K562 (cell line): Measurements from ENCODE around the gene CLHC1. TPM values are rescaled to one million over a fixed set of nuclear protein-coding genes. Genes with fewer than 3 reads are reported as not detected.

Experiments
- CBFA2T3 ChIP-seq: fragments of 450-650 bp; IDR thresholded peaks from 2 replicates; pipeline ENCODE4 v1.6.1; 2017
- DIDO1 ChIP-seq: fragments of 450-650 bp; IDR thresholded peaks from 2 replicates; pipeline ENCODE4 v1.6.1; 2016; ENCODE audit warnings: low read depth, missing biosample characterization, missing genetic modification characterization
- HCFC1 ChIP-seq: IDR thresholded peaks from 2 replicates; pipeline ENCODE4 v1.6.1; 2012; ENCODE audit warnings: low read depth, low read length, improper control_type of control experiment
- HDAC1 ChIP-seq, 2 experiments: fragments of 450-650 bp; IDR thresholded peaks; 2 replicates each; pipeline ENCODE4 v1.6.1; 2016 to 2017; ENCODE audit warnings: inconsistent platforms in 1 of 2, mild to moderate bottlenecking in 1 of 2, moderate library complexity in 1 of 2
- KDM4B ChIP-seq, 2 experiments: fragments of 450-650 bp in 1 of 2; sonication (generic) in 1 of 2; IDR thresholded peaks; 2 replicates each; pipeline ENCODE4 v1.6.1; 2016 to 2017; ENCODE audit warnings: borderline replicate concordance in 2 of 2, antibody characterized with exemption in 1 of 2, low read depth in 1 of 2, mild to moderate bottlenecking in 1 of 2
- KLF13 ChIP-seq: fragments of 450-650 bp; IDR thresholded peaks from 2 replicates; pipeline ENCODE4 v1.6.1; 2016; ENCODE audit warnings: missing genetic modification characterization, low read depth, mild to moderate bottlenecking, missing compliant biosample characterization, moderate library complexity, borderline replicate concordance
- NR2F6 ChIP-seq: fragments of 450-650 bp; formaldehyde crosslinking; IDR thresholded peaks from 2 replicates; pipeline ENCODE4 v1.4.0; 2020; ENCODE audit warnings: mild to moderate bottlenecking
- RBBP5 ChIP-seq: fragments of 200-600 bp; sonication (generic); IDR thresholded peaks from 2 replicates; pipeline ENCODE4 v1.6.1; 2012; ENCODE audit warnings: borderline replicate concordance, mild to moderate bottlenecking, low read length, control low read depth, inconsistent platforms; ENCODE audit not compliant: insufficient read depth, poor library complexity, severe bottlenecking
- RBM39 ChIP-seq: fragments of 200-400 bp; formaldehyde crosslinking; optimal IDR thresholded peaks from 2 replicates; pipeline ENCODE3; 2018; ENCODE audit warnings: low read depth, low read length
- SMAD3 ChIP-seq: fragments of 450-650 bp; formaldehyde crosslinking; conservative IDR thresholded peaks from 2 replicates; pipeline ENCODE4 v1.4.0; 2020; ENCODE audit warnings: mild to moderate bottlenecking
- SMAD4 ChIP-seq: fragments of 250-450 bp; sonication (Bioruptor Pico); conservative IDR thresholded peaks from 2 replicates; pipeline ENCODE4 v1.8.0; 2021; ENCODE audit warnings: inconsistent platforms, mild to moderate bottlenecking, moderate library complexity
- TEAD2 ChIP-seq: fragments of 450-650 bp; IDR thresholded peaks from 2 replicates; pipeline ENCODE4 v1.6.1; 2016; ENCODE audit warnings: missing genetic modification characterization, control low read depth, missing compliant biosample characterization
- WHSC1 ChIP-seq: IDR thresholded peaks from one replicate; pipeline ENCODE4 v1.6.1; 2012; ENCODE audit warnings: low read length, control low read depth, inconsistent platforms
- ZFP36 ChIP-seq: fragments of 150-350 bp; IDR thresholded peaks from 2 replicates; pipeline ENCODE4 v1.6.1; 2018; ENCODE audit warnings: low read length, low read depth; ENCODE audit not compliant: partially characterized antibody
- ZNF121 ChIP-seq: sonication (generic); formaldehyde crosslinking; conservative IDR thresholded peaks from 2 replicates; pipeline ENCODE4 v1.8.0; 2022; ENCODE audit warnings: missing genetic modification reagents
- ZNF197 ChIP-seq: fragments of 200-800 bp; sonication (Bioruptor generic); IDR thresholded peaks from 2 replicates; pipeline ENCODE4 v1.6.1; 2016; ENCODE audit warnings: low read depth, missing genetic modification characterization, missing compliant biosample characterization
- ZNF280A ChIP-seq: fragments of 450-650 bp; IDR thresholded peaks from 2 replicates; pipeline ENCODE4 v1.6.1; 2018; ENCODE audit warnings: mild to moderate bottlenecking, low read depth; ENCODE audit not compliant: partially characterized antibody
- polyA plus RNA-seq, 8 experiments: library from polyadenylated mRNA; depleted of rRNA in 4 of 8; stranded (reverse) in 5 of 8; unstranded in 3 of 8; fragments of >200 nt; fragmentation: Nextera tagmentation in 2 of 8; fragmentation: Illumina TruSeq in 1 of 8; extraction: Ambion mirVana in 2 of 8; extraction: Trizol in 1 of 8; gene quantifications; 2 replicates each; pipeline versions ENCODE4 v1.2.1 to v1.2.3, GENCODE V29; 2011 to 2014; ENCODE audit warnings: inconsistent platforms in 1 of 8, missing spikeins in 1 of 8
- total RNA-seq, 7 experiments: library from RNA; depleted of rRNA in 6 of 7; stranded (reverse); fragments of >200 nt in 6 of 7; fragmentation: Illumina TruSeq in 2 of 7; extraction: Trizol in 2 of 7; gene quantifications; 2 replicates each; pipeline versions ENCODE4 v1.2.1 to v1.2.3, GENCODE V29; 2011 to 2021; ENCODE audit warnings: low replicate concordance in 1 of 7
- TF ChIP-seq, protein P1 (sequence below): sonication (generic); formaldehyde crosslinking; IDR thresholded peaks from 2 replicates; pipeline ENCODE4 v1.8.0; 2022; ENCODE audit warnings: mild to moderate bottlenecking, low read depth, missing genetic modification reagents
- TF ChIP-seq, protein P2 (sequence below), 2 experiments: fragments of 450-650 bp; IDR thresholded peaks; 2 replicates each; pipeline ENCODE4 v1.6.1; 2018; ENCODE audit warnings: mild to moderate bottlenecking in 2 of 2, low read depth in 1 of 2; ENCODE audit not compliant: partially characterized antibody in 2 of 2
- TF ChIP-seq, protein P3 (sequence below): fragments of 250-450 bp; sonication (Bioruptor Pico); IDR thresholded peaks from 2 replicates; pipeline ENCODE4 v1.8.0; 2021; ENCODE audit warnings: borderline replicate concordance, mild to moderate bottlenecking, moderate library complexity; ENCODE audit not compliant: poor library complexity, severe bottlenecking

Gene CLHC1
- total and polyA plus RNA-seq, 9 of the 15 experiments (the other 6 are each of a cell fraction or from before 2014, with no cell fraction given) = 3.7 to 14.3 (median 8.6) TPM

DNA sequence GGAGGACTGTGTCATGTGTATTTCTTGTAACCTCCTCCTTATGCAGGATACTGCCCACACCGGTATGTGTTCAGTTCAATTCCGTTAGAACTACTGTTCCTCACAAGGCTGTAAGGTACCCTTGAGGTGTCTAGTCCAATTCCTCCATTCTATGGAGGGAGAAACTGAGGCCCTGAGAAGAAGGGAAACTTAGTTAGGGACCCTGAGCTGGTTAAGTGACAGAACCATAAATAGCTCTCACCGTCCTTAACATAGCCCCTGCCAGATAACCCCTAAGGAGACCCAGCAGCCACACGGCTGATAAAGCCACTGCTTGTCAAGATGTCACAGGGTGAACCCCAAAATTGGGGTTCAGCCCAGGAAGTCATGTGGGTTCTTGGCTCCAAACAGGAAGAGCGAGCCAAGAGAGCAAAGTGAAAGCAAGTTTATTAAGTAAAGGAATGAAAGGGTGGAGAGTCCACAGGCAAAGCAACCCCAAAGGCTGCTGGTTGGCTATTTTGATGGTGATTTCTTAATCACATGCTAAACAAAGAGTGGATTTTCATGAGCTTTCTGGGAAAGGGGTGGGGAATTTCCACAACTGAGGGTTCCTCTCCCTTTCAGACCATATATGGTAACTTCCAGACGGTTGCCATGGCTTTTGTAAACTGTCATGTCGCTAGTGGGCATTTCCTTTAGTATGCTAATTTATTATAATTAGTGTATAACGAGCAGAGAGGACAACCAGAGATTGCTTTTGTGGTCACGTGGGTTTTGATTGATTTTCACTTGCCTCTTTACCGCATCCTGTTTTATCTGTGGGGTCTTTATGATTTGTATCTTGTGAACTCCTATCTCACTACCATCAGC lies 98.4 kb downstream of the CLHC1 start (continued):
- TF ChIP-seq SMAD4 (CRISPR knock-in tag) = peak; percentile 56
- TF ChIP-seq NR2F6 (CRISPR knock-in tag) = no peak
- TF ChIP-seq, protein P1, sequence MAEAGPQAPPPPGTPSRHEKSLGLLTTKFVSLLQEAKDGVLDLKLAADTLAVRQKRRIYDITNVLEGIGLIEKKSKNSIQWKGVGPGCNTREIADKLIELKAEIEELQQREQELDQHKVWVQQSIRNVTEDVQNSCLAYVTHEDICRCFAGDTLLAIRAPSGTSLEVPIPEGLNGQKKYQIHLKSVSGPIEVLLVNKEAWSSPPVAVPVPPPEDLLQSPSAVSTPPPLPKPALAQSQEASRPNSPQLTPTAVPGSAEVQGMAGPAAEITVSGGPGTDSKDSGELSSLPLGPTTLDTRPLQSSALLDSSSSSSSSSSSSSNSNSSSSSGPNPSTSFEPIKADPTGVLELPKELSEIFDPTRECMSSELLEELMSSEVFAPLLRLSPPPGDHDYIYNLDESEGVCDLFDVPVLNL (CRISPR knock-in tag) = no peak
- TF ChIP-seq SMAD3 = no peak
- peak; percentile 34; the same call in 1 of the 2 replicates for TF ChIP-seq KLF13
- TF ChIP-seq ZFP36 = peak; percentile 43
- no peak for TF ChIP-seq ZNF121 (CRISPR knock-in tag)
- TF ChIP-seq ZNF197 = no peak
- no peak for TF ChIP-seq RBM39
- TF ChIP-seq DIDO1 (tag) = no peak
- peak; percentile 42; the same call in 1 of the 2 replicates for TF ChIP-seq CBFA2T3
- TF ChIP-seq RBBP5 = peak; percentile 43
- no peak for TF ChIP-seq KDM4B (IDR thresholded peaks at IDR 0.05; ENCODE audit: borderline replicate concordance in 2 of 2, low read depth in 1 of 2)
- TF ChIP-seq, protein P2, sequence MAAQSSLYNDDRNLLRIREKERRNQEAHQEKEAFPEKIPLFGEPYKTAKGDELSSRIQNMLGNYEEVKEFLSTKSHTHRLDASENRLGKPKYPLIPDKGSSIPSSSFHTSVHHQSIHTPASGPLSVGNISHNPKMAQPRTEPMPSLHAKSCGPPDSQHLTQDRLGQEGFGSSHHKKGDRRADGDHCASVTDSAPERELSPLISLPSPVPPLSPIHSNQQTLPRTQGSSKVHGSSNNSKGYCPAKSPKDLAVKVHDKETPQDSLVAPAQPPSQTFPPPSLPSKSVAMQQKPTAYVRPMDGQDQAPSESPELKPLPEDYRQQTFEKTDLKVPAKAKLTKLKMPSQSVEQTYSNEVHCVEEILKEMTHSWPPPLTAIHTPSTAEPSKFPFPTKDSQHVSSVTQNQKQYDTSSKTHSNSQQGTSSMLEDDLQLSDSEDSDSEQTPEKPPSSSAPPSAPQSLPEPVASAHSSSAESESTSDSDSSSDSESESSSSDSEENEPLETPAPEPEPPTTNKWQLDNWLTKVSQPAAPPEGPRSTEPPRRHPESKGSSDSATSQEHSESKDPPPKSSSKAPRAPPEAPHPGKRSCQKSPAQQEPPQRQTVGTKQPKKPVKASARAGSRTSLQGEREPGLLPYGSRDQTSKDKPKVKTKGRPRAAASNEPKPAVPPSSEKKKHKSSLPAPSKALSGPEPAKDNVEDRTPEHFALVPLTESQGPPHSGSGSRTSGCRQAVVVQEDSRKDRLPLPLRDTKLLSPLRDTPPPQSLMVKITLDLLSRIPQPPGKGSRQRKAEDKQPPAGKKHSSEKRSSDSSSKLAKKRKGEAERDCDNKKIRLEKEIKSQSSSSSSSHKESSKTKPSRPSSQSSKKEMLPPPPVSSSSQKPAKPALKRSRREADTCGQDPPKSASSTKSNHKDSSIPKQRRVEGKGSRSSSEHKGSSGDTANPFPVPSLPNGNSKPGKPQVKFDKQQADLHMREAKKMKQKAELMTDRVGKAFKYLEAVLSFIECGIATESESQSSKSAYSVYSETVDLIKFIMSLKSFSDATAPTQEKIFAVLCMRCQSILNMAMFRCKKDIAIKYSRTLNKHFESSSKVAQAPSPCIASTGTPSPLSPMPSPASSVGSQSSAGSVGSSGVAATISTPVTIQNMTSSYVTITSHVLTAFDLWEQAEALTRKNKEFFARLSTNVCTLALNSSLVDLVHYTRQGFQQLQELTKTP (IDR thresholded peaks at IDR 0.05; ENCODE audit: low read depth in 1 of 2, partially characterized antibody in 2 of 2) = peak; percentile 49 to 72
- TF ChIP-seq ZNF280A = no peak
- TF ChIP-seq, protein P3, sequence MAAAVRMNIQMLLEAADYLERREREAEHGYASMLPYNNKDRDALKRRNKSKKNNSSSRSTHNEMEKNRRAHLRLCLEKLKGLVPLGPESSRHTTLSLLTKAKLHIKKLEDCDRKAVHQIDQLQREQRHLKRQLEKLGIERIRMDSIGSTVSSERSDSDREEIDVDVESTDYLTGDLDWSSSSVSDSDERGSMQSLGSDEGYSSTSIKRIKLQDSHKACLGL (CRISPR knock-in tag) = no peak
- TF ChIP-seq TEAD2 (tag) = no peak; the same call in 1 of the 2 replicates
- peak in 1 of 2 experiments; percentile 36; a peak in 1 of 4 replicates for TF ChIP-seq HDAC1 (IDR thresholded peaks at IDR 0.05)
- no peak for TF ChIP-seq WHSC1
- TF ChIP-seq HCFC1 = no peak
